Amniotic epithelial cell (primary cell): Measurements from ENCODE around the gene SGSM1.

Experiments
- DNase-seq: peaks from one replicate; pipeline ENCODE4 v3.0.0-alpha.2; 2010; ENCODE audit warnings: low read depth

SGSM1 gene

GRCh38 chr22:24951942-24952836 lies 146.2 kb downstream of the SGSM1 start, which contains the start of gene KIAA1671:
Gene KIAA1671, plus strand, starts transcription at chr22:24952716. Its CDS starts 75,284 bp downstream, at chr22:25028000.
- peak; percentile 43 for DNase-seq

- peak; percentile 40 for DNase-seq
Measured at GRCh38 chr22:24952837-24953383, 146.9 kb downstream of the SGSM1 start.

- DNase-seq: no peak
Measured at GRCh38 chr22:24953384-24954113, 147.5 kb downstream of the SGSM1 start.

GRCh38 chr22:24954114-24954463 lies 148.1 kb downstream of the SGSM1 start:
- peak; percentile 60 for DNase-seq

GRCh38 chr22:24954856-24955255 lies 148.8 kb downstream of the SGSM1 start:
- DNase-seq: no peak

- no peak for DNase-seq
Measured at GRCh38 chr22:24957043-24957442, 151.0 kb downstream of the SGSM1 start.

GRCh38 chr22:24961217-24961844 lies 155.3 kb downstream of the SGSM1 start:
- no peak for DNase-seq

- DNase-seq: no peak
Measured at GRCh38 chr22:24962094-24962493, 156.1 kb downstream of the SGSM1 start.

GRCh38 chr22:24962835-24963234 lies 156.8 kb downstream of the SGSM1 start:
- DNase-seq: no peak

GRCh38 chr22:24964441-24964840 lies 158.4 kb downstream of the SGSM1 start:
- no peak for DNase-seq

- no peak for DNase-seq
Measured at GRCh38 chr22:24965822-24966626, 160.0 kb downstream of the SGSM1 start.

- no peak for DNase-seq
Measured at GRCh38 chr22:24968066-24968561, 162.1 kb downstream of the SGSM1 start.

GRCh38 chr22:24969560-24970301 lies 163.7 kb downstream of the SGSM1 start:
- DNase-seq: peak; percentile 44

GRCh38 chr22:24972369-24972768 lies 166.4 kb downstream of the SGSM1 start:
- no peak for DNase-seq

- DNase-seq: no peak
Measured at GRCh38 chr22:24973872-24974271, 167.9 kb downstream of the SGSM1 start.

GRCh38 chr22:24975125-24975640 lies 169.2 kb downstream of the SGSM1 start:
- no peak for DNase-seq

- DNase-seq: peak; percentile 10
Measured at GRCh38 chr22:24975813-24976341, 169.9 kb downstream of the SGSM1 start.

- DNase-seq: no peak
Measured at GRCh38 chr22:24976442-24977218, 170.6 kb downstream of the SGSM1 start.
